Fibroblast of lung (primary cell): ENCODE measurements around the gene UBE2Z.

Experiments used
- CTCF ChIP-seq, 2 donors: IDR thresholded peaks in 1 of 2; conservative IDR thresholded peaks in 1 of 2; 1 replicate in 1 of 2; 2 replicates in 1 of 2; pipeline ENCODE4 v1.5.1; 2011 to 2012; ENCODE audit warnings: low read length in 2 of 2, control low read depth in 1 of 2, inconsistent platforms in 1 of 2, low read depth in 1 of 2, mild to moderate bottlenecking in 1 of 2
- EZH2 ChIP-seq: IDR thresholded peaks from 2 replicates; pipeline ENCODE4 v1.5.1; 2012; ENCODE audit warnings: low read length, control low read depth, mild to moderate bottlenecking; ENCODE audit errors: missing control alignments

GRCh38 chr17:48904428-48904827 lies 3.8 kb upstream of the UBE2Z start:
- TF ChIP-seq CTCF (conservative IDR thresholded peaks at IDR 0.05 in 1 of 2, IDR thresholded peaks at IDR 0.05 in 1 of 2; ENCODE audit: low read depth in 1 of 2, low read length in 2 of 2) (no peak), EZH2 (no peak)
